RWPE2 (cell line): ENCODE results near the gene SLC39A11.
A peak's percentile ranks its signal among the peaks of the same experiment; 100 is the strongest.

Experiments used
- ATAC-seq: fragments of 200-7000 bp; cut with Tn5 transposase; 3 replicates; pipeline ENCODE4 v1.9.1; 2021; ENCODE audit warnings: low read depth
- DNase-seq: peaks from one replicate; pipeline ENCODE4 v3.0.0-alpha.2; 2020; ENCODE audit warnings: low spot score
- H3K27ac ChIP-seq: fragments of 450-650 bp; 2 replicates; pipeline ENCODE4 v1.5.1; 2017; ENCODE audit warnings: mild to moderate bottlenecking; ENCODE audit not compliant: poor library complexity, severe bottlenecking
- H3K27me3 ChIP-seq: fragments of 250-450 bp; sonication (Bioruptor Pico); 2 replicates; pipeline ENCODE4 v1.5.1; 2021; ENCODE audit warnings: mild to moderate bottlenecking, moderate library complexity; ENCODE audit not compliant: insufficient read depth, poor library complexity, severe bottlenecking
- H3K36me3 ChIP-seq: fragments of 250-450 bp; sonication (Bioruptor Pico); 2 replicates; pipeline ENCODE4 v1.5.1; 2020; ENCODE audit warnings: low read depth, mild to moderate bottlenecking, moderate library complexity
- H3K4me1 ChIP-seq: fragments of 250-450 bp; sonication (Bioruptor Pico); 2 replicates; pipeline ENCODE4 v1.5.1; 2021; ENCODE audit warnings: mild to moderate bottlenecking, moderate library complexity; ENCODE audit not compliant: insufficient read depth, poor library complexity, severe bottlenecking
- H3K4me3 ChIP-seq: fragments of 250-450 bp; sonication (Bioruptor Pico); 2 replicates; pipeline ENCODE4 v1.5.1; 2021; ENCODE audit warnings: mild to moderate bottlenecking, moderate library complexity; ENCODE audit not compliant: severe bottlenecking
- H3K9me3 ChIP-seq: fragments of 250-450 bp; sonication (Bioruptor Pico); 2 replicates; pipeline ENCODE4 v1.5.1; 2021; ENCODE audit warnings: mild to moderate bottlenecking, moderate library complexity; ENCODE audit not compliant: severe bottlenecking
- TF ChIP-seq, protein P1 (sequence below): fragments of 450-650 bp; IDR thresholded peaks from one replicate; pipeline ENCODE4 v1.5.1; 2017; ENCODE audit warnings: mild to moderate bottlenecking, moderate library complexity; ENCODE audit not compliant: poor library complexity, severe bottlenecking

SLC39A11 gene

DNA sequence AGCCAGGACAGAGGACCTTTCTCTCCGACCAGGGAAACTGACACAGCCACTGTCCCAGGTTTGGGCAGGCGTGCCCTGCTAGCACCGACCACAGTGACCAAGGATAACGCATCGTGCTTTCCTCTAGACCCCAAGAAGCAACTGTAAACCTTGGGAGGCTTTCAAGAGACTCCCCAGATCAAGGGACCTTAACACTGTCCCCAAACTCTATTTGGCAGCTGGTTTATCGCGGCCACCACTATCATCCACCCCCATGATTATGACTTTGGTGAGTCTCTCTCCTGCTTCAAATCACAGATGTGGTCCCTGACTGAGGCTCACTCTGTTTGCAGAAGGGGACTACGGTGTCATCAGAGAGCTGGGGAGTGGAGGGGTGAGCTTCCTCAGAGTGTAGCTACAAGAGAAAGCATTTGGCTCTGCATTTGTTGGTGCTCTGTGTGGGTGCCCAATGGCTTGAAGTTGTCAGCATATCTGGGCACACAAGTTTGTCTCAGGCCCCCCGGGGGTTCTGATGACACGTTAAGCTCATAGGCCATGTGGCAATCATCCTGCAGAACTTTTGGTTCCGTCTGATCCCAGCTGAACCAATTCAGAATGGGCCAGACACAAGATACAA is 408.0 kb downstream of the SLC39A11 start:
- TF ChIP-seq, protein P1, sequence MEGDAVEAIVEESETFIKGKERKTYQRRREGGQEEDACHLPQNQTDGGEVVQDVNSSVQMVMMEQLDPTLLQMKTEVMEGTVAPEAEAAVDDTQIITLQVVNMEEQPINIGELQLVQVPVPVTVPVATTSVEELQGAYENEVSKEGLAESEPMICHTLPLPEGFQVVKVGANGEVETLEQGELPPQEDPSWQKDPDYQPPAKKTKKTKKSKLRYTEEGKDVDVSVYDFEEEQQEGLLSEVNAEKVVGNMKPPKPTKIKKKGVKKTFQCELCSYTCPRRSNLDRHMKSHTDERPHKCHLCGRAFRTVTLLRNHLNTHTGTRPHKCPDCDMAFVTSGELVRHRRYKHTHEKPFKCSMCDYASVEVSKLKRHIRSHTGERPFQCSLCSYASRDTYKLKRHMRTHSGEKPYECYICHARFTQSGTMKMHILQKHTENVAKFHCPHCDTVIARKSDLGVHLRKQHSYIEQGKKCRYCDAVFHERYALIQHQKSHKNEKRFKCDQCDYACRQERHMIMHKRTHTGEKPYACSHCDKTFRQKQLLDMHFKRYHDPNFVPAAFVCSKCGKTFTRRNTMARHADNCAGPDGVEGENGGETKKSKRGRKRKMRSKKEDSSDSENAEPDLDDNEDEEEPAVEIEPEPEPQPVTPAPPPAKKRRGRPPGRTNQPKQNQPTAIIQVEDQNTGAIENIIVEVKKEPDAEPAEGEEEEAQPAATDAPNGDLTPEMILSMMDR, result no peak
- Histone ChIP-seq H3K27ac (peak overlapping the region; percentile 76), H3K4me1 (peaks cover 45% of the 10 kb centered on the region), H3K36me3 (no peaks in the 10 kb centered on the region), H3K27me3 (no peaks in the 10 kb centered on the region), H3K9me3 (no peaks in the 10 kb centered on the region), H3K4me3 (no peak overlapping the region)
- no peak for ATAC-seq
- DNase-seq, result no peak

DNA sequence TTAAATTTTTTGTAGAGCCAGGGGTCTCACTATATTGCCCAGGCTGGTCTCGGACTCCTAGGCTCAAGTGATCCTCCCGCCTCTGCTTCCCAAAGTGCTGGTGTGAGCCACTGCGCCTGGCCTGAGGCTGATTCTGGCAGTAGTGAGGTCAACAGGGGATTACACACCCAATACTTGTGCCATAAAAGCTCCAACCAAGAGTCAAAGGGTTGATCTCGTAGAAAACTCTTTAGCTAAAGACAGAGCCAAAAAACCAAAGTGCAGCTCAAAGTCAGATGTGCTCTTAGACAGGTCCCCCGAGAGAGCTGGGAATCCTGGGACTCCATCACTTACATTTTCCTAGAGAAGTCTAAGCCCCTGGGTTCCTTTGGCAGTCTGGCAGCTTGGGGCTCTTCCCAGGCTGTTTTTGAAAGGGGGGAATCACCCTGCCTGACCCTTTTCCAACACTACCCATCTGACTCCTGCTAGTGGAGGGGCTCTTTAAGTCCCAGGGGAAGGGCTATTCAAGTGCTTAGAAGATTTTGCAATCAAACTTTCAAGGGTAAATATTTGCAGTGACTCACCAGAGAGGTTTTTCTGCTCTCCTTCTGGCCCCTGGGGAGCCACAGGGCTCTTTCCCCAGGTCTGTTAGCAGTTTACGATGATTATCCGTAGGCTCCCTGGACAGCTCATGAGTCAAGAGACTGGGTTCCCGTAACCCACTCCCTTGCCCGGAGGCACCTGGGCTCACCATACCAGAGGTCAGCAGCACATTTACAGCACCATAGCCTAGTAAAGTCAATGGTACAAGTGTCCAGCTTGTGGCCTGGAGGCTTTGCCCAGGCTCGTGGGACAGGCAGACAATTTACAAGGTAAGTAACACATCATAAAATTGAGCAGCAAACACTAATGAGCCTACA is 408.7 kb downstream of the SLC39A11 start:
- Histone ChIP-seq H3K27ac (peak overlapping the region; percentile 76), H3K36me3 (no peaks in the 10 kb centered on the region), H3K27me3 (no peaks in the 10 kb centered on the region), H3K9me3 (no peaks in the 10 kb centered on the region), H3K4me1 (peaks cover 45% of the 10 kb centered on the region), H3K4me3 (no peak overlapping the region)
- TF ChIP-seq, protein P1, result no peak
- peak; percentile 96 for ATAC-seq
- peak; percentile 92 for DNase-seq

DNA sequence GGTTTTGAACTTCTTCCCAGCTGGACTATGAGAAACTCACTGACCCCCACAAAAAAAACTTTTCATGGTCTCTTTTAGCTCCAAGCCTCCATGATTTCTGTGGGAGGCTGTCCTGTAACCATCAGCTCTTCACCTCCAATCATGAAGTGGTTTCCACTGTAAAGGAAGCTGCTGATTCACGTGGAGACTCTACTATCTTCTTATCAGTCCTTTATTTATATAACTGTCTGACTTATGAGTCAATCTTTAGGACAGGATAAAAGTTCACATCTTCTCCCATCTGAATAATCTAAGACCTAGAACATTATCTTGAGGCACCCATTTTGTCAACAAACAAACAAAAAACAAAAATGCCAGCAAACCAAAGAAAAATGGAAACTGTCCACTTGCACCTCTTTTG is 409.9 kb downstream of the SLC39A11 start:
- no peak for DNase-seq
- no peaks in the 10 kb centered on the region for H3K36me3 ChIP-seq
- H3K9me3 ChIP-seq, result no peaks in the 10 kb centered on the region
- no peaks in the 10 kb centered on the region for H3K27me3 ChIP-seq
- ATAC-seq, result no peak
- H3K4me1 ChIP-seq, result peaks cover 36% of the 10 kb centered on the region
- no peak overlapping the region for H3K4me3 ChIP-seq
- TF ChIP-seq, protein P1, result no peak
- peak overlapping the region; percentile 76 for H3K27ac ChIP-seq

DNA sequence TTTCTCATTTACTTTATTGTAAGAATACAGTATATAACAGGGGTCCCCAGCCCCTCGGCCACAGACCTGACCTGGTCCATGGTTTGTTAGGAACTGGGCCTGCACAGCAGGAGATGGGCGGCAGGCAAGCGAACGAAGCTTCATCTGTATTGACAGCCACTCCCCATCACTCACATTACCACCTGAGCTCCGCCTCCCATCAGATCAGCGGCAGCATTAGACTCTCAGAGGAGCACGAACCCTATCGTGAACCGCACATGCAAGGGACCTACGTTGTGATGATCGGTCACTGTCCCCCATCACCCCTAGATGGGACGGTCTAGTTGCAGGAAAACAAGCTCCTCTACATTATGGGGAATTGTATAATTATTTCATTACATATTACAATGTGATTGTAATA is 410.6 kb downstream of the SLC39A11 start:
- Histone ChIP-seq H3K4me3 (no peak overlapping the region), H3K4me1 (peaks cover 31% of the 10 kb centered on the region), H3K27ac (peak overlapping the region; percentile 76), H3K27me3 (no peaks in the 10 kb centered on the region), H3K36me3 (no peaks in the 10 kb centered on the region), H3K9me3 (no peaks in the 10 kb centered on the region)
- no peak for ATAC-seq
- DNase-seq, result no peak
- TF ChIP-seq, protein P1, result no peak
